HEK293 (cell line): ENCODE data around the gene CHID1.

Source experiments
- GLIS1 ChIP-seq: fragments of 450-650 bp; formaldehyde crosslinking; IDR thresholded peaks from 2 replicates; pipeline ENCODE4 v1.5.1; 2016; ENCODE audit warnings: missing biosample characterization, missing genetic modification characterization
- GLIS2 ChIP-seq: fragments of 450-650 bp; formaldehyde crosslinking; IDR thresholded peaks from 2 replicates; pipeline ENCODE4 v1.5.1; 2016; ENCODE audit warnings: missing biosample characterization, missing genetic modification characterization
- KLF8 ChIP-seq: fragments of 450-650 bp; formaldehyde crosslinking; IDR thresholded peaks from 2 replicates; pipeline ENCODE4 v1.5.1; 2016; ENCODE audit warnings: missing biosample characterization, missing genetic modification characterization
- OVOL3 ChIP-seq: fragments of 450-650 bp; formaldehyde crosslinking; IDR thresholded peaks from 2 replicates; pipeline ENCODE4 v1.5.1; 2016; ENCODE audit warnings: missing biosample characterization, missing genetic modification characterization
- PRDM1 ChIP-seq: fragments of 450-650 bp; formaldehyde crosslinking; IDR thresholded peaks from 2 replicates; pipeline ENCODE4; 2016; ENCODE audit warnings: missing biosample characterization, missing genetic modification characterization
- PRDM10 ChIP-seq: fragments of 450-650 bp; formaldehyde crosslinking; IDR thresholded peaks from 2 replicates; pipeline ENCODE4 v1.5.1; 2016; ENCODE audit warnings: missing biosample characterization, missing genetic modification characterization
- SP2 ChIP-seq: fragments of 450-650 bp; formaldehyde crosslinking; IDR thresholded peaks from 2 replicates; pipeline ENCODE4 v1.5.1; 2016; ENCODE audit warnings: missing biosample characterization, missing genetic modification characterization
- YY1 ChIP-seq: fragments of 450-650 bp; formaldehyde crosslinking; IDR thresholded peaks from 2 replicates; pipeline ENCODE4 v1.5.1; 2018; ENCODE audit warnings: missing biosample characterization, missing genetic modification characterization
- ZBTB17 ChIP-seq: fragments of 450-650 bp; formaldehyde crosslinking; IDR thresholded peaks from 2 replicates; pipeline ENCODE4 v1.5.1; 2016; ENCODE audit warnings: missing biosample characterization, missing genetic modification characterization
- ZBTB20 ChIP-seq: fragments of 450-650 bp; formaldehyde crosslinking; IDR thresholded peaks from 2 replicates; pipeline ENCODE4 v1.5.1; 2016; ENCODE audit warnings: missing biosample characterization, missing genetic modification characterization
- ZBTB44 ChIP-seq: fragments of 450-650 bp; IDR thresholded peaks from 2 replicates; pipeline ENCODE4 v1.5.1; 2018; ENCODE audit warnings: missing biosample characterization, mild to moderate bottlenecking, missing genetic modification characterization
- ZFHX2 ChIP-seq: fragments of 450-650 bp; formaldehyde crosslinking; conservative IDR thresholded peaks from 2 replicates; pipeline ENCODE4 v1.5.1; 2016; ENCODE audit warnings: missing biosample characterization, missing genetic modification characterization
- ZFP69B ChIP-seq: fragments of 450-650 bp; formaldehyde crosslinking; IDR thresholded peaks from 2 replicates; pipeline ENCODE4 v1.5.1; 2016; ENCODE audit warnings: missing biosample characterization, missing genetic modification characterization
- ZIC2 ChIP-seq: fragments of 450-650 bp; formaldehyde crosslinking; IDR thresholded peaks from 2 replicates; pipeline ENCODE4 v1.5.1; 2016; ENCODE audit warnings: missing biosample characterization, missing genetic modification characterization
- ZNF132 ChIP-seq: fragments of 450-650 bp; formaldehyde crosslinking; IDR thresholded peaks from 2 replicates; pipeline ENCODE4 v1.5.1; 2017; ENCODE audit warnings: missing biosample characterization, missing genetic modification characterization, borderline replicate concordance
- ZNF146 ChIP-seq: fragments of 450-650 bp; formaldehyde crosslinking; IDR thresholded peaks from 2 replicates; pipeline ENCODE4 v1.5.1; 2016; ENCODE audit warnings: missing biosample characterization, missing genetic modification characterization
- ZNF174 ChIP-seq: fragments of 450-650 bp; formaldehyde crosslinking; IDR thresholded peaks from 2 replicates; pipeline ENCODE4 v1.5.0; 2017; ENCODE audit warnings: missing biosample characterization, mild to moderate bottlenecking, missing genetic modification characterization
- ZNF184 ChIP-seq: fragments of 450-650 bp; IDR thresholded peaks from 2 replicates; pipeline ENCODE4 v1.5.1; 2018; ENCODE audit warnings: missing biosample characterization, mild to moderate bottlenecking, missing genetic modification characterization
- ZNF2 ChIP-seq: fragments of 450-650 bp; formaldehyde crosslinking; IDR thresholded peaks from 2 replicates; pipeline ENCODE4 v1.5.1; 2016; ENCODE audit warnings: missing biosample characterization, missing genetic modification characterization
- ZNF23 ChIP-seq: fragments of 450-650 bp; formaldehyde crosslinking; IDR thresholded peaks from 2 replicates; pipeline ENCODE4 v1.5.1; 2016; ENCODE audit warnings: missing biosample characterization, missing genetic modification characterization, borderline replicate concordance
- ZNF24 ChIP-seq: fragments of 450-650 bp; formaldehyde crosslinking; IDR thresholded peaks from 2 replicates; pipeline ENCODE4 v1.5.1; 2016; ENCODE audit warnings: missing biosample characterization, missing genetic modification characterization
- ZNF248 ChIP-seq: fragments of 450-650 bp; formaldehyde crosslinking; IDR thresholded peaks from 2 replicates; pipeline ENCODE4 v1.5.1; 2017; ENCODE audit warnings: missing biosample characterization, missing genetic modification characterization
- ZNF292 ChIP-seq: fragments of 450-650 bp; formaldehyde crosslinking; IDR thresholded peaks from 2 replicates; pipeline ENCODE4 v1.5.1; 2016; ENCODE audit warnings: low read depth, missing biosample characterization, missing genetic modification characterization, borderline replicate concordance
- ZNF37A ChIP-seq: fragments of 450-650 bp; IDR thresholded peaks from 2 replicates; pipeline ENCODE4 v1.5.1; 2018; ENCODE audit warnings: missing biosample characterization, missing genetic modification characterization
- ZNF398 ChIP-seq: fragments of 450-650 bp; formaldehyde crosslinking; IDR thresholded peaks from 2 replicates; pipeline ENCODE4 v1.5.1; 2017; ENCODE audit warnings: missing biosample characterization, missing genetic modification characterization
- ZNF423 ChIP-seq: fragments of 450-650 bp; formaldehyde crosslinking; IDR thresholded peaks from 2 replicates; pipeline ENCODE4 v1.5.1; 2016; ENCODE audit warnings: missing biosample characterization, missing genetic modification characterization
- ZNF501 ChIP-seq: fragments of 450-650 bp; formaldehyde crosslinking; IDR thresholded peaks from 2 replicates; pipeline ENCODE4 v1.5.1; 2016; ENCODE audit warnings: missing biosample characterization, missing genetic modification characterization
- ZNF555 ChIP-seq: fragments of 450-650 bp; formaldehyde crosslinking; conservative IDR thresholded peaks from 2 replicates; pipeline ENCODE4 v1.5.1; 2017; ENCODE audit warnings: missing biosample characterization, mild to moderate bottlenecking, missing genetic modification characterization, inconsistent platforms
- ZNF560 ChIP-seq: fragments of 450-650 bp; formaldehyde crosslinking; IDR thresholded peaks from 2 replicates; pipeline ENCODE4 v1.5.1; 2017; ENCODE audit warnings: missing biosample characterization, missing genetic modification characterization, borderline replicate concordance
- ZNF626 ChIP-seq: fragments of 450-650 bp; sonication (Bioruptor Pico); formaldehyde crosslinking; IDR thresholded peaks from 2 replicates; pipeline ENCODE4 v1.5.1; 2018; ENCODE audit warnings: missing biosample characterization, missing genetic modification characterization, inconsistent platforms
- ZNF658 ChIP-seq: fragments of 450-650 bp; formaldehyde crosslinking; IDR thresholded peaks from 2 replicates; pipeline ENCODE4; 2016; ENCODE audit warnings: missing biosample characterization, missing genetic modification characterization
- ZNF664 ChIP-seq: fragments of 450-650 bp; formaldehyde crosslinking; IDR thresholded peaks from 2 replicates; pipeline ENCODE4 v1.5.1; 2016; ENCODE audit warnings: missing biosample characterization, missing genetic modification characterization
- ZNF670 ChIP-seq: fragments of 450-650 bp; formaldehyde crosslinking; IDR thresholded peaks from 2 replicates; pipeline ENCODE4 v1.5.1; 2016; ENCODE audit warnings: missing biosample characterization, missing genetic modification characterization, low read depth
- ZNF792 ChIP-seq: fragments of 450-650 bp; formaldehyde crosslinking; IDR thresholded peaks from 2 replicates; pipeline ENCODE4 v1.5.1; 2016; ENCODE audit warnings: missing biosample characterization, missing genetic modification characterization

CHID1 gene

GRCh38 chr11:819129-819931, 91.3 kb downstream of the CHID1 start (continued):
- TF ChIP-seq ZNF174 (no peak), OVOL3 (no peak), ZNF184 (tag by site-specific recombination) (no peak), ZNF2 (no peak), ZNF292 (tag by site-specific recombination) (no peak), ZNF24 (tag by site-specific recombination) (no peak), YY1 (tag by site-specific recombination) (no peak), ZNF23 (no peak), ZNF501 (no peak), ZNF37A (no peak), ZBTB17 (tag by site-specific recombination) (no peak), ZNF146 (tag by site-specific recombination) (no peak), ZIC2 (peak; percentile 67), ZBTB44 (tag by site-specific recombination) (no peak), ZNF664 (tag by site-specific recombination) (no peak), ZNF555 (no peak), KLF8 (tag by site-specific recombination) (peak; percentile 55; the same call in 1 of the 2 replicates), ZNF670 (tag by site-specific recombination) (no peak), ZBTB20 (tag by site-specific recombination) (no peak; the same call in 1 of the 2 replicates), SP2 (tag by site-specific recombination) (peak; percentile 55), ZNF658 (no peak), PRDM10 (tag by site-specific recombination) (no peak), GLIS1 (peak; percentile 88), GLIS2 (tag by site-specific recombination) (peak; percentile 92), ZNF248 (tag by site-specific recombination) (no peak), ZNF792 (tag by site-specific recombination) (no peak), ZNF398 (tag by site-specific recombination) (no peak), ZNF132 (no peak), ZNF626 (tag by site-specific recombination) (no peak), ZFP69B (tag by site-specific recombination) (no peak), ZNF423 (tag by site-specific recombination) (peak; percentile 89), ZNF560 (tag by site-specific recombination) (no peak), ZFHX2 (peak; percentile 84), PRDM1 (no peak)
